Measurements from ENCODE around the gene RBMS1.

GRCh38 chr2:160427629-160428404 is 65.8 kb downstream of the RBMS1 start:
- TF ChIP-seq CTCF (IDR thresholded peaks at IDR 0.05) (no peak), POLR2A (IDR thresholded peaks at IDR 0.05) (no peak)
